ENCODE measurements around the gene CPN1. TPM values are rescaled to one million over a fixed set of nuclear protein-coding genes. Genes with fewer than 3 reads are reported as not detected.
A peak's percentile ranks its signal among the peaks of the same experiment; 100 is the strongest.
"Not testable (repeated sequence)": the region's sequence is repeated elsewhere in the genome, so short reads cannot be mapped to it uniquely, and the experiment has no call there.

CPN1 gene
- total and polyA plus RNA-seq, 10 donors = not detected

GRCh38 chr10:100020142-100020885 is 61.4 kb downstream of the CPN1 start:
- DNase-seq = no peak
- Histone ChIP-seq H3K27me3 (replicated peaks in 1 of 7) (no peaks in the 10 kb centered on the region), H3K36me3 (no peaks in the 10 kb centered on the region), H3K27ac (no peak overlapping the region), H3K9me3 (no peaks in the 10 kb centered on the region), H3K4me1 (peaks cover 0 to 7% (median 2%) of the 10 kb centered on the region in 6 donors), H3K4me3 (no peak overlapping the region)
- intact Hi-C loops (cut with DNase I; ENCODE audit: low total_unique reads) = no loop called here
- TF ChIP-seq, protein P1, sequence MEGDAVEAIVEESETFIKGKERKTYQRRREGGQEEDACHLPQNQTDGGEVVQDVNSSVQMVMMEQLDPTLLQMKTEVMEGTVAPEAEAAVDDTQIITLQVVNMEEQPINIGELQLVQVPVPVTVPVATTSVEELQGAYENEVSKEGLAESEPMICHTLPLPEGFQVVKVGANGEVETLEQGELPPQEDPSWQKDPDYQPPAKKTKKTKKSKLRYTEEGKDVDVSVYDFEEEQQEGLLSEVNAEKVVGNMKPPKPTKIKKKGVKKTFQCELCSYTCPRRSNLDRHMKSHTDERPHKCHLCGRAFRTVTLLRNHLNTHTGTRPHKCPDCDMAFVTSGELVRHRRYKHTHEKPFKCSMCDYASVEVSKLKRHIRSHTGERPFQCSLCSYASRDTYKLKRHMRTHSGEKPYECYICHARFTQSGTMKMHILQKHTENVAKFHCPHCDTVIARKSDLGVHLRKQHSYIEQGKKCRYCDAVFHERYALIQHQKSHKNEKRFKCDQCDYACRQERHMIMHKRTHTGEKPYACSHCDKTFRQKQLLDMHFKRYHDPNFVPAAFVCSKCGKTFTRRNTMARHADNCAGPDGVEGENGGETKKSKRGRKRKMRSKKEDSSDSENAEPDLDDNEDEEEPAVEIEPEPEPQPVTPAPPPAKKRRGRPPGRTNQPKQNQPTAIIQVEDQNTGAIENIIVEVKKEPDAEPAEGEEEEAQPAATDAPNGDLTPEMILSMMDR (IDR thresholded peaks at IDR 0.05 in 8 of 11, conservative IDR thresholded peaks at IDR 0.05 in 3 of 11) = no peak
- no peak for TF ChIP-seq POLR2AphosphoS5 (IDR thresholded peaks at IDR 0.05)
- no peak for TF ChIP-seq POLR2A (IDR thresholded peaks at IDR 0.05)
- WGBS, 5 donors = 56 to 65% (median 61%) methylated on average over 5 of the region's 5 CpGs

DNA sequence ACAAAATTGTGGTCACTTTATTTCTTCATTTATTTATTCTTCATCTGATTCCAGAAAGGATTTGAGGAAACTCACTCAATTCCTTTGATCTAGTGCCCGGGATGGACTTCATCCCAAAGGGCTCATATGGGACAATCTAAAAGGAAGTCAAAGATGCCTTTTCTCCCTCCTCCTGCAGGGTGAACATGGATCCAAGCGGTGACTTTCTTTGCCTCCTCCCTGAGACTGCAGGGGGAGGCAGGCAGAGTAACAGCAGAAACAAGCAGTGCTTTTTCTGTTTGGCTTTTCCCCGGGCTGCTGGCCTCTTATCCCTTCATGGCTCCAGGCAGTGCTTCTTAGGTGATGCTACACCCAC is 61.9 kb downstream of the CPN1 start:
- DNase-seq = no peak
- H3K36me3 ChIP-seq = no peaks in the 10 kb centered on the region
- no peak for TF ChIP-seq POLR2A (IDR thresholded peaks at IDR 0.05)
- TF ChIP-seq, protein P1 (IDR thresholded peaks at IDR 0.05 in 8 of 11, conservative IDR thresholded peaks at IDR 0.05 in 3 of 11) = no peak
- no peak for TF ChIP-seq POLR2AphosphoS5 (IDR thresholded peaks at IDR 0.05)
- WGBS, 5 donors = 62 to 78% (median 71%) methylated on average over 3 of the region's 3 CpGs
- no peak overlapping the region for H3K4me3 ChIP-seq
- H3K27me3 ChIP-seq (replicated peaks in 1 of 7) = no peaks in the 10 kb centered on the region
- H3K9me3 ChIP-seq = no peaks in the 10 kb centered on the region
- intact Hi-C loops (cut with DNase I; ENCODE audit: low total_unique reads) = no loop called here
- H3K27ac ChIP-seq = no peak overlapping the region
- peaks cover 0 to 7% (median 2%) of the 10 kb centered on the region in 6 donors for H3K4me1 ChIP-seq

DNA sequence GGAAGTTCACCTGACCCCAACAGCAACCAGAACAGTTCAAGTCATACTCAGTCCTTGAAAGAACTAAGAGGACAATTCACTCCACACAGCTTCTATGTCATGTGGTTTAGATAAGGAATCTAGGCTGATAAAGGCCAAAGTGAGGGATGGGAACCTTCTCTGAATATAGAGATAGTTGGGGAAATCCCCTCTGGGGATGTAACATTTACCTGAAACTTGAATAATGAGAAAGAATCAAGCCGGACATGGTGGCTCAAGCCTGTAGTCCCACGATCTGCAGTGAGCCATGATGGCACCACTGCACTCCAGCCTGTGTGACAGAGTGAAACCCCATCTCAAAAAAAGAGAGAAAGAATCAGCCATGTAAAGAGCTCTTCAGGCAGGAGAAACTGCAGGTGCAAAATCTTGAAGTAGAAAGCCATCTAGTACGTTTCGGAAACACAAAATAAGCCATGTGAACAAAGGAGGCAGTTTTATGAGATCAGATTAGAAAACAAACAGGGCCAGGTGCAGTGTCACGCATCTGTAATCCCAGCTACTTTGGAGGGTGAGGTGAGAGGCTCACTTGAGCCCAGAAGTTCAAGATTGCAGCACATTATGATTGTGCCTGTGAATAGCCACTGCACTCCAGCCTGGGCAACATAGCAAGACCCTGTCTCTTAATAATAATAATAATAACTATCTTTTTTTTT is 67.5 kb downstream of the CPN1 start:
- TF ChIP-seq, protein P1 (IDR thresholded peaks at IDR 0.05 in 8 of 11, conservative IDR thresholded peaks at IDR 0.05 in 3 of 11) = no peak
- TF ChIP-seq POLR2A (IDR thresholded peaks at IDR 0.05) (no peak), POLR2AphosphoS5 (IDR thresholded peaks at IDR 0.05) (no peak)

DNA sequence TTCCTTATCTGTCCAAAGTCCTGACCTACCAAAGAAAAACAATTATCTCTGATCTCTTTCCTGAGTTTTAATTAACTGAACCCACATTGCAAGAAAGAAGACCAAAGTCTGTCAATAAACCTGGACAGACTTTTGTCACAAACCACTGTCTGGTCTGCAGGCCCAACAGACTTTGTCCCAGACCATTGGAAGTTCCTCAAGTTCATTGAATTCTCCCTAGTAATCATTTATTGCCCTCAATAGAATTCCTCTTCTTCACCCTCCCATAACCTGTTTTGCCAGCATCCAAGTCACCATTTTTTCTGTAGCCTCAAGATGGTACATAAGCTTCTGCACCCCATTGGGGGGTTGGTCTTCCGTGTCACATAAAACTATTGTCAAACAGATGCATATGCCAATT is 68.0 kb downstream of the CPN1 start:
- intact Hi-C loops (cut with DNase I; ENCODE audit: low total_unique reads) = no loop called here
- DNase-seq = no peak
- H3K9me3 ChIP-seq = no peaks in the 10 kb centered on the region
- H3K4me3 ChIP-seq = no peak overlapping the region
- peak overlapping the region in 7 of 8 donors; percentile 18 to 76 (median 58) for H3K27ac ChIP-seq
- WGBS, 5 donors = 50 to 85% (median 74%) methylated on average over 1 of the region's 1 CpG
- H3K27me3 ChIP-seq (replicated peaks in 1 of 7) = no peaks in the 10 kb centered on the region
- peaks cover 2 to 24% (median 14%) of the 10 kb centered on the region in 6 donors for H3K4me1 ChIP-seq
- no peaks in the 10 kb centered on the region for H3K36me3 ChIP-seq
- TF ChIP-seq POLR2A (IDR thresholded peaks at IDR 0.05) = no peak
- TF ChIP-seq, protein P1 (IDR thresholded peaks at IDR 0.05 in 8 of 11, conservative IDR thresholded peaks at IDR 0.05 in 3 of 11) = no peak

More for the DNA sequence above, 67.5 kb downstream of the CPN1 start:
- no peaks in the 10 kb centered on the region for H3K9me3 ChIP-seq
- no peak for DNase-seq
- H3K36me3 ChIP-seq = no peaks in the 10 kb centered on the region
- H3K4me3 ChIP-seq = no peak overlapping the region
- no peaks in the 10 kb centered on the region for H3K27me3 ChIP-seq (replicated peaks in 1 of 7)
- H3K4me1 ChIP-seq = peaks cover 0 to 18% (median 8%) of the 10 kb centered on the region in 6 donors
- 54 to 77% (median 67%) methylated on average over 5 of the region's 5 CpGs for WGBS, 5 donors
- intact Hi-C loops (cut with DNase I; ENCODE audit: low total_unique reads) = no loop called here
- peak overlapping the region in 7 of 8 donors; percentile 18 to 76 (median 58) for H3K27ac ChIP-seq

- H3K27me3 ChIP-seq (replicated peaks in 1 of 7); H3K27ac ChIP-seq; H3K9me3 ChIP-seq; H3K36me3 ChIP-seq; H3K4me3 ChIP-seq; intact Hi-C loops (cut with DNase I; ENCODE audit: low total_unique reads); DNase-seq: not testable (repeated sequence)
- H3K4me1 ChIP-seq = peaks cover 8 to 41% (median 31%) of the 10 kb centered on the region in 6 donors
- 94 to 98% (median 95%) methylated on average over 20 of the region's 20 CpGs for WGBS, 5 donors
Measured at GRCh38 chr10:100011906-100012305, 69.8 kb downstream of the CPN1 start.
